ENCODE data around the gene OAF. TPM values are rescaled to one million over a fixed set of nuclear protein-coding genes. Genes with fewer than 3 reads are reported as not detected.
"Not testable (repeated sequence)": the region's sequence is repeated elsewhere in the genome, so short reads cannot be mapped to it uniquely, and the experiment has no call there.

Gene OAF
- total RNA-seq, 4 donors from 2014 or later, result 74.7 to 192 (median 124) TPM

GRCh38 chr11:120270386-120270785, 59.6 kb downstream of the OAF start:
- TF ChIP-seq POLR2A (IDR thresholded peaks at IDR 0.05), result no peak
- TF ChIP-seq EP300 (IDR thresholded peaks at IDR 0.05), result no peak
- TF ChIP-seq CTCF (IDR thresholded peaks at IDR 0.05), result no peak
- H3K9me3 ChIP-seq, result no peaks in the 10 kb centered on the region
- 84 to 89% methylated on average over 1 of the region's 1 CpG for WGBS, 2 donors
- no peak overlapping the region for H3K27ac ChIP-seq
- H3K4me1 ChIP-seq, result no peaks in the 10 kb centered on the region
- no peaks in the 10 kb centered on the region for H3K36me3 ChIP-seq
- DNase-seq (ENCODE audit: low spot score in 2 of 2), result no peak
- peaks cover 0 to 10% of the 10 kb centered on the region in 2 donors for H3K27me3 ChIP-seq
- no peak overlapping the region for H3K4me3 ChIP-seq

GRCh38 chr11:120271672-120272071, 60.8 kb downstream of the OAF start:
- Histone ChIP-seq H3K27me3 (peaks cover 0 to 10% of the 10 kb centered on the region in 2 donors), H3K9me3 (no peaks in the 10 kb centered on the region), H3K4me3 (no peak overlapping the region), H3K4me1 (no peaks in the 10 kb centered on the region), H3K36me3 (no peaks in the 10 kb centered on the region), H3K27ac (no peak overlapping the region)
- 50 to 82% methylated on average over 5 of the region's 5 CpGs for WGBS, 2 donors
- no peak for DNase-seq (ENCODE audit: low spot score in 2 of 2)
- TF ChIP-seq POLR2A (IDR thresholded peaks at IDR 0.05) (no peak), CTCF (IDR thresholded peaks at IDR 0.05) (no peak), EP300 (IDR thresholded peaks at IDR 0.05) (no peak)

DNA sequence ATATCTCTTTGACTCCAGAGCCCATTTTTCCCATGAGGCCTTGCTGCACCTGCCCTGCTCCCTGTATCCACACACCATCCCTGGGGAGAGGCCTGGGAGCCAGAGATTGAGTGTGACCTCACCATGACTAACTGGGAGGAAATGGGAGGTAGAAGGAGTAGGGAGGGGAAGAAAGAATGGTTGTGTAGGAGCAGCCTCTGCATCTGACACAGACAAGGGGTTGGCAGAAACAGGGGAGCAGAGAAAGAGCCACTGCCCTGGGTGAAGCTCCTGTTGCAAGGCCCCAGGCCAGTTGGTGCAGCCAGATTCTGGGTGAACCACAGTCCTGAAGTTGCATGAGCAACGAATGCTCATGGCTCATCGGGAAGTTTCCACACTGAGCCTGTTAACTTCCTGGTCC, 61.5 kb downstream of the OAF start:
- WGBS, 2 donors, result 78 to 88% methylated on average over 2 of the region's 2 CpGs
- Histone ChIP-seq H3K4me1 (no peaks in the 10 kb centered on the region), H3K27ac (no peak overlapping the region), H3K27me3 (peaks cover 0 to 5% of the 10 kb centered on the region in 2 donors), H3K4me3 (no peak overlapping the region), H3K36me3 (no peaks in the 10 kb centered on the region), H3K9me3 (no peaks in the 10 kb centered on the region)
- TF ChIP-seq EP300 (IDR thresholded peaks at IDR 0.05) (no peak), POLR2A (IDR thresholded peaks at IDR 0.05) (no peak), CTCF (IDR thresholded peaks at IDR 0.05) (no peak)
- no peak for DNase-seq (ENCODE audit: low spot score in 2 of 2)

DNA sequence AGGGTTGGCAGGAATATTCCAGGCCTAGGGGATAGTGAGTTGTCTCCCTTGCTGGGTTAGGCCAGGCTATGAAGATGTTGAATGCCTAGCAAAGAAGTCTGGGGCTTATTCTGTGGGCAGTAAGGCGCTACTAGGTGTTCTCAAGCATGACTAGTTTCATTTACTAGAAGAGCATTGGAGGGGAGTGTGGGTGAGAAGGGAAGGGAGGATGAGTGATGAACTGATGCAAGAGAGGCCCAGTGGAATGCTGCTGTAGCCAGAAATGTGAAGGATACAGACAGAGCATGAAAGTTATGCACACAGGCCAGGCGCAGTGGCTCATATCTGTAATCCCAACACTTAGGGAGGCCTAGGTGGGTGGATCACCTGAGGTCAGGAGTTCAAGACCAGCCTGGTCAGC, 62.6 kb downstream of the OAF start:
- no peak for TF ChIP-seq EP300 (IDR thresholded peaks at IDR 0.05)
- H3K27me3 ChIP-seq, result no peaks in the 10 kb centered on the region
- WGBS, 2 donors, result 92 to 93% methylated on average over 2 of the region's 2 CpGs

GRCh38 chr11:120273956-120274355, 63.1 kb downstream of the OAF start:
- not testable (repeated sequence) for H3K4me1 ChIP-seq; H3K27me3 ChIP-seq; H3K4me3 ChIP-seq; H3K9me3 ChIP-seq; H3K36me3 ChIP-seq; H3K27ac ChIP-seq; DNase-seq (ENCODE audit: low spot score in 2 of 2)
- WGBS, 2 donors, result 98% methylated on average over 2 of the region's 2 CpGs

More for the DNA sequence above, 62.6 kb downstream of the OAF start:
- H3K4me3 ChIP-seq, result no peak overlapping the region
- no peaks in the 10 kb centered on the region for H3K9me3 ChIP-seq
- H3K27ac ChIP-seq, result no peak overlapping the region
- no peak for DNase-seq (ENCODE audit: low spot score in 2 of 2)
- H3K4me1 ChIP-seq, result no peaks in the 10 kb centered on the region
- H3K36me3 ChIP-seq, result no peaks in the 10 kb centered on the region

GRCh38 chr11:120279502-120279901, 68.7 kb downstream of the OAF start:
- Histone ChIP-seq H3K36me3 (no peaks in the 10 kb centered on the region), H3K9me3 (no peaks in the 10 kb centered on the region), H3K4me1 (no peaks in the 10 kb centered on the region), H3K27me3 (no peaks in the 10 kb centered on the region), H3K27ac (no peak overlapping the region), H3K4me3 (no peak overlapping the region)
- TF ChIP-seq CTCF (IDR thresholded peaks at IDR 0.05) (no peak), POLR2A (IDR thresholded peaks at IDR 0.05) (no peak), EP300 (IDR thresholded peaks at IDR 0.05) (no peak)
- WGBS, 2 donors, result 79 to 87% methylated on average over 5 of the region's 5 CpGs
- DNase-seq (ENCODE audit: low spot score in 2 of 2), result no peak

Other genes starting within 250 kb of the OAF start
- gene TRIM29, start 72.9 kb upstream of the OAF start, total RNA-seq, result 10 to 100 TPM in 3 of 4 donors, 1 to 10 TPM in 1; 2.4 to 64.9 (median 40.7) TPM
- gene POU2F3, start 29.1 kb downstream of the OAF start, total RNA-seq, result under 1 TPM in 1 of 4 donors, not detected in 3; 0.22 TPM
- 1 to 10 TPM; 6.3 to 9.4 (median 8.2) TPM for gene TLCD5, start 114.3 kb downstream of the OAF start, total RNA-seq
- 100 to 1,000 TPM in 2 of 4 donors, 10 to 100 TPM in 2; 92.1 to 122 (median 104) TPM for gene ARHGEF12, start 125.4 kb downstream of the OAF start, total RNA-seq